Fibroblast of skin of scalp (primary cell): ENCODE data around the gene TAS2R41.
A peak's percentile ranks its signal among the peaks of the same experiment; 100 is the strongest.
"Not testable (repeated sequence)": the region's sequence is repeated elsewhere in the genome, so short reads cannot be mapped to it uniquely, and the experiment has no call there.

ENCODE experiments used
- DNase-seq: peaks from one replicate; pipeline ENCODE4 v3.0.0-alpha.2; 2013

Gene TAS2R41

DNA sequence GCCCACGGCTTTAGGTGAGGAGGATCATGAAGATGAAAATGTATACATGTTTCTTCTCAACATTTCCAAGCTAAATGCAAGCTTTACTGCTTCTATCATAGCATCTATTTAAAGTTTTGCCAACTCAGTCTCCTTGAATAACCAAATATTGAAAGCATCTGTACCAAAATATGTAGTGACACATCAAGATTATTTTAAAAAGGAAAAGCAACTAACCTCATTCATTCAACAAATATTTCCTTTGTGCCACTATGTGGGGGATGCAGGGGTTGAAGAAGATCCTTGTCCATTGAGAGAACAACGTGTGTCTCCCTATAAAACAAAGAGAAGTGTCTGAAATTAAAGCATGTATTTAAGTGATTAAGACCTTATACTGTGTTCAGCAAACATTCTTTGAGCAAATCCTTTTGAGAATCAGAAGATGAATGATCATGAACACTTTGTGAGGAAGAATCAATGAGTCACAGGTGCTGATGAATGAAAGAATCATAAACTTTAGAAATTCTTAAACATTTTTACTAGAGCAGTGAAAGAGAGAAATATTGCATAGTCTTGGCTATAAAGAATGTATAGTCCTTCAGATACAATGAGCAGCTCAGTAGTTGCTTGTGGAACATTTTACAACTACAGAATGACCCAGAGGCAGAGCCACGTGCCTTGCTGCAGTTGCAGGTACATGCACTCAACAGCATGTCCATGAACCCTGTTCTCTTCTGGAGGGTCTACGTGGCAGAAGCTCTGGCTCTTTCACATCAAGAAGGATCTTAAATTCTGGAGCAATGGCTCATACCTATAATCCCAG is 20.5 kb upstream of the TAS2R41 start:
- peak; percentile 82 for DNase-seq

DNA sequence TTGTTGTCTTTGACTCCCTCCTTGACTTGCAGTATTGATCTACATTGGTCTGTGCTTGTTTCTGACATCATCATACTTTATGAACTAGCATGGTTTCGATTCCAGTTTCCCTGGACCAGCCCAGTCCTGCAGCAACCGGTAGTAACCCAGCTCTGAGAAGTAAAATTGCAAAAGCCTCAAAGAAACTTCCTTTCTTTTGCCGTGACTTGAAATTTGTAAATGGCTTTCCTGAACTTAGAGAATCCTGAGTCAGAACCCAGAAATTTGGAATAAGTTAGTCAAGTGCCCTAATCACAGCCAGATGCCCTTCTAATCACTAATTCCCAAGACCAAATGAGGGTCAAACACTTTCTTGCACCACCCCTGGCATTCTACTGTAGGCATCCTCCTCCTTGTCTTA is 19.4 kb upstream of the TAS2R41 start:
- DNase-seq = peak; percentile 83

DNA sequence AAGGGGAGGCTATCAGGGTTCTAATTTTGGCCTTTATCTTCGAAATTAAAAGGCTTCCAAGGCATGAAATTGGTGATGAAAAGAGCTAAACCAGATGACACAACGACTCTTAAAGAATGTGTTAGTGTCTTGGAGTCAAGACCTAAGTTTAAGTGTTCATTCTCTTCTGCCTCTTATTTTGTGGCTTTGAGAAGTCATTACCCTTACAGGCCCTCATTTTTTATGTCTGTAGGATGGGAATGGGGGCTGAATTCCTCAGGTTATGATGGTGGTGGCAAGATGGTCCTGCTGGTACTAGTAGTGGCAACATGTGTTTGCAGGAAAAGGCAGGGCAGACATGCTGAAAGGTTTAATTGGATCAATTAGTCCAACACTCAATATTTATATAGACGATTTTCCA is 19.0 kb upstream of the TAS2R41 start:
- DNase-seq = no peak

DNA sequence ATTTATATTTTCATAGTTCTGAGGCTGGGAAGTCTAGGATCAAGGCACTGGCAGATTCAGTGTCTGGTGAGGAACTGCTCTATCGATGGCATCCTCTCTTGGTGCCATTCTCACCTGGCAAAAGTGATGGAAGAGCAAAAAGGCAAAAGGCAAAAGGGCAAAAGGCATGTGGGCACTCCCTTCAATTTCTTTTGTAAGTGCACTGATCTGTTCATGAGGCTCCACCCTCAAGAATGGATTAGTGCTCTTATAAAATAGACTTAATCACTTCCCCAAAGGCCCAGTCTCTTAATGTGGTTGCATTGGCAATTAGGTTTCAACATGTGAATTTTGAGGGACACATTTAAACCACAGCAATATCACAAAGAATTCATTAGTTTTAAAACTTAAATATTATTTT is 18.3 kb upstream of the TAS2R41 start:
- no peak for DNase-seq

DNA sequence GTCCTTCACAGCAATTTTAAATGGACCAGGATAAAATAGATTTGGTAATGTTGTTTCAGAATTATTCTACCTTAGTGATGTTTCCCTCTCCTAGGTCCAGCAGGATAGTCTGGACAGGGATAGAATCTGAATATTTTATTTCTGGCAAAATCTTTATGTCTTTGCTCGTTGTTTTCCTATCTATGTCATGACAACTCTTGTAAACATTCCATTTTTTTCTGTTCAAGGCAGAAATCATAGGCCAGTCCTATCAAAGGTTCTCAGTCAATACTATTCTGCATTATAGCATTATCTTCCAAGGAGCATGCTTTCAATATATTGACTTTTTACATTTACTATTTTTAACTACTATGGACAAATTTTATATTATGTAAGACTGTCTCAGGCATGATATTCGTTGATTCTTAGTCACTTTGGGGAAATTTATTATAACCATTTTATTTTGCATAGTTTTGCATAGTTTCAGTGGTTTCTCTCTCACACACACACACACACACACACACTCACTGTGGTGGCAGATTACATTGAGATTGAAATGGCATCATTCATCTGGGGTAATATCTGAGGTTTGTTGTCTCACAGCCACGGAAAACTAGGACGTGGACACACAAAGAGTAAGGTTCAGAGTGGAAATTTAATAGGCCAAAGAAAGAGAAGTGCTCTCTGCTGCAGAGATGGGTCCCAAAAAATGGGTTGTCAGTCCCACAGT is 17.2 kb upstream of the TAS2R41 start:
- peak; percentile 54 for DNase-seq

DNA sequence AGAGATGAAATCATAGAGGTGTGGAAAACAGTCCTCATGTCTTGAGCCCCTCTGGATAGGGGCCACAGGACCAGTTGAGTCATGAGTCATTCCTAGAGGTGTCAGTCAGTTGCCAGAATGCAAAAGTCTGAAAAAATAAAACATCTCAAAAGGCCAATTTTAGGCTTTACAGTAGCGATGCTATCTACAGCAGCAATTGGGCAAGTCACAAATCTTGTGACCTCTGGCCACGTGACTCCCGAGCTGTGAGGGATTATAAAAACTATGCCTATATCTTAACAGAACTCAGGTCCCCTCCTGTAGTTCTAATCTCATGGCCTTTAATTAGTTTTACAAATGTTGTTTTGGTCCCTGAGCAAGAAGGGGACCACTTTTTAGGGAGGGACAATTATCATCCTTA is 15.6 kb upstream of the TAS2R41 start:
- DNase-seq = no peak

DNA sequence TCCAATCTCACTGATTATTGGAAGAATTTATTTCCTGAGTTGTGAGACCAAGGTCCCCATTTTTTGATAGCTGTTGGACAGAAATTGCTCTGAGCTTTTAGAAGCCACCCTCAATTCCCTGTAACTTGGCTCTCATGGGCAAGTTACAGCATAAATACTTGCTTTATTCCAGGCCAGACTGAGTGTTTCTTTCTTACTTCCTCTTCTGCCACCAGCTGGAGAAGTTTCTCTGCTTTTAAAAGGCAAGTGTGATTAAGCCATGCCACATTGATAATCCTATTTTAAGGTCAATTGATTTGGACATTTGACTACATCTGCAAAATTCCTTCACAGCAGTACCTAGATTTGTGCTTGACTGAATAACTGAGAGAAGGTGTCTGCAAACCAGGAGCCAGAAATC is 14.1 kb upstream of the TAS2R41 start:
- DNase-seq = no peak

DNA sequence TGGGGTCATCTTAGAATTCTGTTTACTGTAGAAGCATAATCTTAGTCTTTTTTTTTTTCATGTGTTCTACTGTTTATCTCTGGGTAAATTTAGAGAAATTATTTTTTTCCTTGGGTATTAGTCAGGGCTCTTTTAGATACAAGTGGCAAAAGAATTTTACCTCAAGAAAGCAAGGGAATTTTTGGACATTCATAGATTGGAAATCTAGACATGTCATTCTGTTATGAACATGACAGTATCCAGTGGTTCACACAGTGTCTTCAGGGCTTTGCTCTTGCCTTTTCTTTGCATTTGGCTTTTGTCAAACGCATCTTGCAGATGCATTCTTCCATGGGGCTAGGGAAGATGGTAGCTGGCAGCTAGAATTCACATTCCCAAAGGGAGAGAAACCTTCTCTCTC is 13.7 kb upstream of the TAS2R41 start:
- DNase-seq = no peak

DNA sequence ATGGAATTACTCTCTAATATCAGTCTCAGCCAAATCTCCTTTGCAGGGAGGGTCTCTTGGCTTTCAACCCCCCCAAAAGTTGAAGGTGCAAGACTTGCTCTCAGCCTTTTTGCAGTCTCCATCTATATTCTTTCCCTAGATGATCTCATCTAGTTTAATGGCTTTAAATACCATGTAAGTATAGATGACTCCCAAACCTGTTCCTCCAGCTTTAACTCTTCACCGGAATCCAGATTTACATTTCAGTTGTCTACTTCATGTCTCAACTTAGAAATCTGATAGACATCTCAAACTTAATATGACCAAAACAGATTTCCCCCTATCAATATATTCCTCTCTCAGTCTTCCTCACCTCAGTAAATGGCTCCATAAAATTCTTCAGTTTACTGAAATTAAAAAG is 9.9 kb upstream of the TAS2R41 start:
- DNase-seq = no peak

DNA sequence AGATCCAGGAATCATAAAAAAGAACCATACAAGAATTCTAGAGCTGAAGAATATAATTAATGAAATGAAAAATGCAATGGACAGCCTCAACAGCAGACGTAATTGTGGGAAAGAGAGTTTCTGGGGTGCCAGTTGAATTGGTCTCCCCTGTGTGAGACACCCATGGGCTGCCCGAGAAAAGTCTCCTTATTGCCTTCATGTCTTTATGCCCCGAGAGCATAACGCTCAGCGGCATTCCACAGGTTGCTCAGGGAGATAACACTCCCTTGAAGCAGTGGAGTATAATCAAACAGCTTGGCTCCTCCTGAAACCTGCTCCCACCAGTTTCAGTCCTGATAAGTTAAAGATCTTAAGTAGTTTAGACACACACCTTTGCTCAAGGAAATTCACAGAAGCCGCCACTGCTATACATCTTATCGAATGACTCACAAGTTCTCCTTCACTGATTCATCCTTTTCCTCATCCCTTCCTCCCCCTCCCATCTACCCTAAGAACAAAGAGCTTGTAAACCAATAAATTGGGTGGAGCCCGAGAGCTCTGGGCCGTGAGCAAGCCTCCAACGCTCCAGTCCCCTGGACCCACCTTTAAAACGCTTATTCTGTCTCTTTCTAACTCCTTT is 5.5 kb upstream of the TAS2R41 start:
- DNase-seq = not testable (repeated sequence)

DNA sequence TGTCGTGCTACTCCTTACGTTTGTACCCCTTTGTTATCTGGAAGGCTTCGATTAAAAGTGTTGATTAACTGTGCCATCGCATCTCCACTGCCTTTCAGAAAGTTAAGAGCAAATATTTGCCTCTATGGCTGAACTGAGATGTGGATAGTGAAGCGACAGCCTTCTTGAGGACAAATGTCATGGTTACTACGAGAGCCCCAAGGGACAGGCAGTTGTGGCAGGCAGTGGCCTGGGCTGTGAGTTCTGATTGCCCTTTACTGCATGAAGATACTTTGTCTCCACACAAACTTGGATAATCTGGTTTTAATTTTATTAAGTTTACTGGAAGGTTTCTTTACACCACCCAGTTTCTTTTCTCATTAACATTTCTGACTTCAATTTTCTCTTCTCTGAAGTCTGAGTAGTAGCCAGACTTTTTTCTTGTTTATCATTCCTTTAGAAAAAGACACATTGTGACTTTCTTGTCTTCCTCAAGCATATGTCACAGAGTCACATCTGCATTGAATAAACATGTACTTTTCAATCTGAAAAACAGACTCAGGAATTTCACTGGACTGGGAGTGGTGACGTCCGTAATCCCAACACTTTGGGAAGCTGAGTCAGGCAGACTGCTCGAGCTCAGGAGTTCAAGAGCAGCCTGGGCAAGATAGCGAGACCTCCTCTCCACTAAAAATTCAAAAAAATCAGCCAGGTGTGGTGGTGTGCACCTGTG is 1.5 kb downstream of the TAS2R41 start:
- DNase-seq = peak; percentile 59

DNA sequence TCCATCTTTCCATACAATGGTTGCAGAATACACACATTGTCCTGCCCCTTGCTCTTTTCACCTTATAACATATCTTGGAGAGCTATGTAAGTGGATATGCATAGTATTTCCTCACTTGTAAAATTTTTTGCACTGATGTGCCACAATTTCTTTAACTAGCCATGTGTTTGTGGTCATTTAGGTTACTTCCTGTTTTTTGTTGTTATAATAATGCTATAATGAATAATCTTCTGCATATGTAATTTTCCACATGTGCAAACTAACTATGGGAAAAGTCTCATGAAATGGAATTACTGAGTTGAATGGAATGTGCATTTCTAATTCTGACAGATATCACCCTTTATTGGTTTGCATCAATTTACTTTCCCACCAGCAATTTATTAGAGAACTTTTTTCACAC is 2.8 kb downstream of the TAS2R41 start:
- no peak for DNase-seq

DNA sequence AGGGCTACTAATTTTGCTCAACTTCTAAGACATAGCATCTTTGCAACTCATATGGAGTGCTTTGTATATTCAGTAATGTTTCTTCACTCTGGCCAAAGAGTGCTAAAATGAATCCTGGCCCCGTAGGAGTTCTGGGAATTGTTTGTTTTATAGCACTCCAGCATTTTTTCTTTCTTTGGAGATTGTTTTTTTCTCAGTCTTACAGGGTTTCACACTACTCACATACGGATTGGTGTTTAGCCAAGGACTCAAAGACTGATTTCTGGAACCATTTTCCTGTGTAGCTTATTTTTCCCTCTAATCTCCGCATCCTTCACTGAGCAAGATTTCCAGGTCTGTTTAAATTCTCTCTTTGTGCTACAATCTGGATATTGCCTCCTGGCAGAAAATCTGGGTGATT is 6.4 kb downstream of the TAS2R41 start:
- DNase-seq = peak; percentile 51

DNA sequence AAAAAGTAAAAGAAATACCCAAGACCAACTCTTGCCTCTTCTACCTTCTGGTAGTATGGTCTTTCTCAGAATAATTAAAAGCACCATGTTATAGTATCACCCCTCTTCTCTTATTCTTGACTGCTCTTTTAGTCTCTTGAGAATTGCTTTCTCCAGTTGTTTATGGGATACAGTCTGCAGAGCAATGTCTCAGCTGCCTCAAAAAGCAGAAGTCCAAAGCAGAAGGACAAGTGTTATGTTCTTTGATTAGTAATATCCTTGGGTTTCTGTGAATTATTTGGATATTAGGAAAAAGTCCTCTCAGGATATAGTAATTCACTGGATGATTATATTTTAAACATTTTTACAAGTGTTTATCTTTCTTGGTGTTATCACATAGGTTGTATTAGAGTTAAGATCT is 7.4 kb downstream of the TAS2R41 start:
- no peak for DNase-seq

DNA sequence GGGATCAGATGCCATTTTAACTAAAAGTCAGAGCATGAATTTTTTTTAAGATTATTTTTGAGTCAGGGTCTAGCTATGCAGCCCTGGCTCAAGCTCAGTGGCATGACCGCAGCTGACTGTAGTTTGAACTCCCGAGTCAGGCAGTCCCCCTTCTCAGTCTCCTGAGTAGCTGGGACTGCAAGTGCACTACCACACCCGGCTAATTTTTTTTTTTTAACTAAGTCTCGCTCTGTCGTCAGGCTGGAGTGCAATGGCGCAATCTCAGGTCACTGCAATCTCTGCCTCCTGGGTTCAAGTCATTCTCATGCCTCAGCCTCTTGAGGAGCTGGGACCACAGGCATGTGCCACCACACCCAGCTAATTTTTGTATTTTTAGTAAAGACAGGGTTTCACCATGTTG is 7.8 kb downstream of the TAS2R41 start:
- DNase-seq = peak; percentile 54

DNA sequence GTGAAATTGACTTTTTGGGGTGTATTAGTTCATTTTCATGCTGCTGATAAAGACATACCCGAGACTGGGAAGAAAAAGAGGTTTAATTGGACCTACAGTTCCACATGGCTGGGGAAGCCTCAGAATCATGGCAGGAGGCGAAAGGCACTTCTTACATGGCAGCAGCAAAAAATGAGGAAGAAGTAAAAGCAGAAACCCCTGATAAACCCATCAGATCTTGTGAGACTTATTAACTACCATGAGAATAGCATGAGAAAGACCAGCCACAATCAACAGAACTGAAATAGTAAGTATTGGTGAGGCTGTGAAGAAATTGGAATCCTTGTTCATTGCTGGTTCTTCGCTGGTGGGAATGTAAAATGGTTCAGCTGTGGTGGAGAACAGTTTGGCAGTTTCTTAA is 8.6 kb downstream of the TAS2R41 start:
- DNase-seq = not testable (repeated sequence)

DNA sequence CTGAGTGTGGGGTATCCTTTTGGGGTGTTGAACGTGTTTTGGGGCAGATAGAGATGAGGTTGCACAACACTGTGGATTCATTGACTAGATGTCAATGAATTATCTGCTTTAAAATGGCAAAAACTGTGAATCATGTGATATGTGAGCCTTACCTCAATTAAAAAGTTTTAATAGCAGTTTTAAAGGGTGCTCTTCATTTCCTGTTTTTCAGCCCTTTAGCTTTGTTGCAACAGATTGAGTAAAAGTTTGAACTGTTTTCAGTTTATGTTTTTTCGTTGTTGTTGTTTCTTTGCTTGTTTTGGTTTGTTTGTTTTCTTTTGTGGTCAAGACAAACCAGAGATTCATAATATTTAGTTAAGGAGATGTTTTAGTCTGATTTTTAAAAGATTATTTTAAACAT is 9.4 kb downstream of the TAS2R41 start:
- DNase-seq = no peak

DNA sequence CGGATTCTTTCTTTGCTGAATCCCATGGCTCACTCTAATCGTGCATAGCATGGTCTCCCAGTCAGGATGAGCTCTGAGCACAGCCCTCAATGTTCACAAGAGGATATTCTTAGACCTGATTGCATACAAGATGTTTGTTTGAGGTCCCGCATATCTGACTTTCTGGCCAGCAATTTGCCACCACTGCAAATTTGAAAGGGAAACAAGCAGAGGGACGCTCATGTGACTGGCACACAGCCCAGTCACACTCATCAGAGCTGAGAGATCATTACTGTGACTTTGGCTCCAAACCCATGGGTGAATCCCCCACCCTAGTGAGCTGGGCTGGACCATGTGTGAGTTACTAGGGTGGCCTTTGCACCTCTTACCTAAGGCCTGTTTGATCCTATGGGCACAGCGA is 9.9 kb downstream of the TAS2R41 start:
- peak; percentile 56 for DNase-seq

DNA sequence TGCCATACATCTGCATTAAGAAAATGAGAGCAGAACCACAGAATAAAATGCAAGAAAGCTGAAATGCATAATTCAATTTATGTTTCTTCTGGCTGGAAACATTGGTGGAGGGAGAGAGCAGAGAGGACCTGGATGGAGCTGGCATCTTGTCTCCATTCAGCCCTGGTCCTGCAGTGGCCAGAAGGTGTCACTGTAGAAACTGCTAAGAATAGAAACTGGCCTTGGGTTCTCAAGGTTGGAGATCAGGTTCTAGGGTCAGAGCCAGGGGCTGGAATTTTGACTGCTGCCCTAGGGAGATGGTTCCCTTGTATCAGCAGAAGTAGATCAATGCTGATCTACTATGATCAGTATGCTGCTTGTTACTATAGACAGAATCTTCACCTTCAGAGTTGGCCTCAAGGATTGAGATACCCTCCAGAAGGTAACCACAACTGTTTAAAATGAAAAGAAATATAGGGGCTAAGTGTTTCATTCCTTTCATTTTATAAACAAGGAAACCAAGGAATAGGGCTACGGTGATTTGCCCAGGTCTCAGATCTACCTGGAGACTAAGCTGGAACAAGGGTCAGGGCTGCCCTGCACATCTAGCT is 13.1 kb downstream of the TAS2R41 start:
- peak; percentile 34 for DNase-seq

DNA sequence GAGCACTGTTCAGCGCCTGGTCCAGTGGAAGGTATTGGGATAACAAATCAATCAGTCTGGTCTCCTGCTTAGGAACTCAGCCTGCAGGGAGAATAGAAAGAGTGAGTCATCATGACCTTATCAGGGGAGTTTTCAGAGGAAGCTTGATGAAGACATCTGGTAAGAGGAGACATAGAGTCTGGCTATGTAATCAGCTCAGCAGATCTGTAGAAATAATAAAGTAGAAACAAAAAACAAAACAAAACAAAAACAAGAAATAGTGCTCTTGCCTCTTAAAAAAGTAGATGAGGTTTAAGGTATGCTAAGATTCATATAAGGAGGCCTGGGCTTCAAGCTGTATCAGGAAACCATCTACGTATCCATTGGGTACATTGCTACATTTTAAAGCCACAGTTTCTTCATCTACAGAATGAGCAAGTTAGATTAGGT is 14.4 kb downstream of the TAS2R41 start:
- peak; percentile 56 for DNase-seq

DNA sequence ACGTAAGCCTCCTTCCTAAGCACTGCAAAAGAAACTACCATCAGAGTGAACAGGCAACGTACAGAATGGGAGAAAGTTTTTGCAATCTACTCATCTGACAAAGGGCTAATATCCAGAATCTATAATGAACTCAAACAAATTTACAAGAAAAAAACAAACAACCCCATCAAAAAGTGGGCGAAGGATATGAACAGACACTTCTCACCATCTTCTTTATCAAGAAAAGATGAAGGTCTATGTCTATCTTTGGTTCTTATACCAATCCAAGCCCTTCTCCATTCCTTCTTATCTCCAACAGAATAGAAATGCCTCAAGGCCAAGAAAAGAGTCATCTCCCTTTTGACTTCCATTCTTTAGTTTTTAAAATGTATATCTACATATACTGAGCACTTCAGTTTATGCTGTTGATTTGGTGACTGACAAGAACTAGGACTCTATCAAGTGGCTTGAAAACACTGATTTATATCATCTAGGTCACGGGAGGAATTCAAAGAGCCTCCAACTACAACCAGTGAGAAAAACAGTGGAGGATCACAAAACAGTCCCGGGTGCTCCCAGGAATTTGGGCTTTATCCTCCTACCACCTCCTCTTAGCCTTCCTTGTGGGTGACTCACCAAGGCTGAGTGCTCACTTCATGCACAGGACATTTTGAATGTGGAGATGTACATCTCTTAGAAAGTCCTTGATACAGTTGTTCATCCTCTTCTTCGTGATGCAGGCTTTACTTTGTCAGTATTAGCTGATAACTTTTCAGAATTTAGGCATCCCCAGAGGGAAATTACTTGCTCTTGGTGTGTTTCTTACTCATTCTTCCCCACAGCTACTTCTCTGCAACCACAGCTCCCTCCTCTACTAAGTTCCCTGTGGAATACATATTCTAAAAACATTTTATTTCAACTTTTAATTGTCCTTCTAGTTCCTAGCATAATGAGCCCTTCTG is 15.4 kb downstream of the TAS2R41 start:
- peak; percentile 59 for DNase-seq

DNA sequence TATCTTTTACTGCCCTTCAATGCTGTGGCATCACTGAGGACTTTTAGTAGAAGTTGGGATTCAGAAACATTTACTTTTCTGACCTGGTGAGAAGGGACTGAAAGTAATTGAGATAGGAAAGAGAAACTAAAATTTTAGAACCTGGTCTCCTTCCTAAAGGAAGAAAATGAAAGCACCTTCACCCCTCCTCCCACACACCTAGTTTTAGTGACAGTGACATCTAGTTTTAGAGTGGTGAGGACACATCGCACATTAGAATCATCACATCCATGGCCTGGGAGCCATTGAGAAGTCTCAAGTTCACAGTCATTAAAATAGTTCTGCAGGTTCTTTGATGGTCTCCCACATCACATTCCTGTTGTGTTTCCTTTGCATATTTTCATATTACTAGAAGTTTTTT is 16.1 kb downstream of the TAS2R41 start:
- DNase-seq = no peak
